ENCODE data around the gene F7. TPM values are rescaled to one million over a fixed set of nuclear protein-coding genes. Genes with fewer than 3 reads are reported as not detected.

F7 gene
- total and polyA plus RNA-seq, 2 donors (not counting 1 experiment from before 2014, with no cell fraction given) = not detected

- Histone ChIP-seq H3K27me3 (ENCODE audit: control insufficient read depth, insufficient read depth, low read length) (no peaks in the 10 kb centered on the region), H3K4me1 (ENCODE audit: control insufficient read depth, extremely low read depth, insufficient read depth, low read length) (peaks cover 14% of the 10 kb centered on the region), H4K20me1 (ENCODE audit: control insufficient read depth, extremely low read depth, insufficient read depth, low read length) (no peaks in the 10 kb centered on the region), H3K9me3 (ENCODE audit: control insufficient read depth, insufficient read depth, low read depth, low read length) (no peaks in the 10 kb centered on the region), H2AFZ (ENCODE audit: low read length) (peak overlapping the region; percentile 73), H3K36me3 (ENCODE audit: control insufficient read depth, insufficient read depth, low read length) (no peaks in the 10 kb centered on the region), H3K4me2 (ENCODE audit: extremely low read depth, insufficient read depth, low read length) (peak overlapping the region; percentile 85), H3K9ac (ENCODE audit: insufficient read depth, low read length) (no peak overlapping the region), H3K4me3 (replicated peaks in 1 of 4; ENCODE audit: control extremely low read depth in 1 of 4, insufficient read depth in 1 of 4, low read depth in 3 of 4, low read length in 4 of 4) (peak overlapping the region; percentile 21 to 49 (median 40)), H3K27ac (ENCODE audit: insufficient read depth, low read length) (peak overlapping the region; percentile 72), H3K79me2 (ENCODE audit: control insufficient read depth, insufficient read depth, low read length) (no peaks in the 10 kb centered on the region)
- peak; percentile 63 to 69 for DNase-seq (ENCODE audit: low read depth in 2 of 2)
- TF ChIP-seq EZH2 (IDR thresholded peaks at IDR 0.05; ENCODE audit: low read length, missing control alignments) = no peak
- TF ChIP-seq, protein P1, sequence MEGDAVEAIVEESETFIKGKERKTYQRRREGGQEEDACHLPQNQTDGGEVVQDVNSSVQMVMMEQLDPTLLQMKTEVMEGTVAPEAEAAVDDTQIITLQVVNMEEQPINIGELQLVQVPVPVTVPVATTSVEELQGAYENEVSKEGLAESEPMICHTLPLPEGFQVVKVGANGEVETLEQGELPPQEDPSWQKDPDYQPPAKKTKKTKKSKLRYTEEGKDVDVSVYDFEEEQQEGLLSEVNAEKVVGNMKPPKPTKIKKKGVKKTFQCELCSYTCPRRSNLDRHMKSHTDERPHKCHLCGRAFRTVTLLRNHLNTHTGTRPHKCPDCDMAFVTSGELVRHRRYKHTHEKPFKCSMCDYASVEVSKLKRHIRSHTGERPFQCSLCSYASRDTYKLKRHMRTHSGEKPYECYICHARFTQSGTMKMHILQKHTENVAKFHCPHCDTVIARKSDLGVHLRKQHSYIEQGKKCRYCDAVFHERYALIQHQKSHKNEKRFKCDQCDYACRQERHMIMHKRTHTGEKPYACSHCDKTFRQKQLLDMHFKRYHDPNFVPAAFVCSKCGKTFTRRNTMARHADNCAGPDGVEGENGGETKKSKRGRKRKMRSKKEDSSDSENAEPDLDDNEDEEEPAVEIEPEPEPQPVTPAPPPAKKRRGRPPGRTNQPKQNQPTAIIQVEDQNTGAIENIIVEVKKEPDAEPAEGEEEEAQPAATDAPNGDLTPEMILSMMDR (conservative IDR thresholded peaks at IDR 0.05 in 1 of 2, IDR thresholded peaks at IDR 0.05 in 1 of 2; ENCODE audit: low read depth in 1 of 2, low read length in 2 of 2) = no peak
These were observed 48.5 kb downstream of the F7 start for GRCh38 chr13:113153810-113154748.

- Histone ChIP-seq H3K79me2 (ENCODE audit: control insufficient read depth, insufficient read depth, low read length) (no peaks in the 10 kb centered on the region), H3K4me2 (ENCODE audit: extremely low read depth, insufficient read depth, low read length) (no peak overlapping the region), H2AFZ (ENCODE audit: low read length) (no peak overlapping the region), H3K9ac (ENCODE audit: insufficient read depth, low read length) (no peak overlapping the region), H4K20me1 (ENCODE audit: control insufficient read depth, extremely low read depth, insufficient read depth, low read length) (no peaks in the 10 kb centered on the region), H3K36me3 (ENCODE audit: control insufficient read depth, insufficient read depth, low read length) (no peaks in the 10 kb centered on the region), H3K27me3 (ENCODE audit: control insufficient read depth, insufficient read depth, low read length) (no peaks in the 10 kb centered on the region), H3K27ac (ENCODE audit: insufficient read depth, low read length) (no peak overlapping the region), H3K4me3 (replicated peaks in 1 of 4; ENCODE audit: control extremely low read depth in 1 of 4, insufficient read depth in 1 of 4, low read depth in 3 of 4, low read length in 4 of 4) (no peak overlapping the region), H3K9me3 (ENCODE audit: control insufficient read depth, insufficient read depth, low read depth, low read length) (no peaks in the 10 kb centered on the region), H3K4me1 (ENCODE audit: control insufficient read depth, extremely low read depth, insufficient read depth, low read length) (peaks cover 14% of the 10 kb centered on the region)
- TF ChIP-seq EZH2 (IDR thresholded peaks at IDR 0.05; ENCODE audit: low read length, missing control alignments) = no peak
- TF ChIP-seq, protein P1 (conservative IDR thresholded peaks at IDR 0.05 in 1 of 2, IDR thresholded peaks at IDR 0.05 in 1 of 2; ENCODE audit: low read depth in 1 of 2, low read length in 2 of 2) = no peak
- no peak for DNase-seq (ENCODE audit: low read depth in 2 of 2)
These were observed 49.6 kb downstream of the F7 start for GRCh38 chr13:113155201-113155600.

GRCh38 chr13:113155982-113156655, 50.5 kb downstream of the F7 start:
- Histone ChIP-seq H3K4me1 (ENCODE audit: control insufficient read depth, extremely low read depth, insufficient read depth, low read length) (peaks cover 14% of the 10 kb centered on the region), H2AFZ (ENCODE audit: low read length) (no peak overlapping the region), H3K27ac (ENCODE audit: insufficient read depth, low read length) (no peak overlapping the region), H3K27me3 (ENCODE audit: control insufficient read depth, insufficient read depth, low read length) (no peaks in the 10 kb centered on the region), H3K9ac (ENCODE audit: insufficient read depth, low read length) (no peak overlapping the region), H3K4me3 (replicated peaks in 1 of 4; ENCODE audit: control extremely low read depth in 1 of 4, insufficient read depth in 1 of 4, low read depth in 3 of 4, low read length in 4 of 4) (no peak overlapping the region), H3K79me2 (ENCODE audit: control insufficient read depth, insufficient read depth, low read length) (no peaks in the 10 kb centered on the region), H3K9me3 (ENCODE audit: control insufficient read depth, insufficient read depth, low read depth, low read length) (no peaks in the 10 kb centered on the region), H3K4me2 (ENCODE audit: extremely low read depth, insufficient read depth, low read length) (no peak overlapping the region), H3K36me3 (ENCODE audit: control insufficient read depth, insufficient read depth, low read length) (no peaks in the 10 kb centered on the region), H4K20me1 (ENCODE audit: control insufficient read depth, extremely low read depth, insufficient read depth, low read length) (no peaks in the 10 kb centered on the region)
- DNase-seq (ENCODE audit: low read depth in 2 of 2) = no peak
- no peak for TF ChIP-seq EZH2 (IDR thresholded peaks at IDR 0.05; ENCODE audit: low read length, missing control alignments)
- TF ChIP-seq, protein P1 (conservative IDR thresholded peaks at IDR 0.05 in 1 of 2, IDR thresholded peaks at IDR 0.05 in 1 of 2; ENCODE audit: low read depth in 1 of 2, low read length in 2 of 2) = no peak

All from fibroblast of lung (primary cell).